GM21367 (cell line): ENCODE data around the gene CDC42SE2.
"Not testable (repeated sequence)": the region's sequence is repeated elsewhere in the genome, so short reads cannot be mapped to it uniquely, and the experiment has no call there.

Source experiments
- ATAC-seq: cut with Tn5 transposase; IDR thresholded peaks from one replicate; pipeline ENCODE4 v1.9.1; 2021; ENCODE audit not compliant: unreplicated experiment

Gene CDC42SE2

DNA sequence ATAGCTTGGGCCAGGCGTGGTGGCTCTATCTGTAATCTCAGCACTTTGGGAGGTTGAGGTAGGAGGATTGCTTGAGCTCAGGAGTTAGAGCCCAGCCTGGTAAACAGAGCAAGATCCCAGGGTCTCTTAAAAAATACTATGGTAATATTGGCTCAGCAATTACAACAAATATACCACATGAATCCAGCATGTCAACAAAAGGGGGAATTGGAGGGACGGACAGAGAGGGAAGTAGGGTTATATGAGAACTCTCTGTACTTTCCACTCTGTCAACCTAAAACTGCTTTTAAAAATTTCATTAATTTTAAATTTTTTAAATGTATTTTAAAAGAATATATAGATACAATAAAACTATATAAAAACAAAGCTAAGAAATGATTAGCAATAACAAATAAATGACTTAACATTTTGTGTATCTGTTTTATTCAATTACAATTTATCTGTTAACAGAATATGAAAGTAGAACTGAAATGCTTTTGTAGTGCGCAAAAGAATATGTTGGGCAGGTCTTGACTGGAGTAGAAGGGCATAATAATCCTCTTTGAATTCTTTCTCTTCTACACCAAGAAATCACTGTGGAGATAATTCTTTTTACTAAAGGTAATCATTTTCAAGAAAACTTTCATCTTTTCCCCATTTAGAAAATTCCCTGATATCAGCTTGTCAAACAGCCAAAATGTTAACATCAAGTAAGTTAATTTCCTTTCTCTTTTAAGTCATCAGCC, 12.9 kb upstream of the CDC42SE2 start:
- no peak for ATAC-seq

DNA sequence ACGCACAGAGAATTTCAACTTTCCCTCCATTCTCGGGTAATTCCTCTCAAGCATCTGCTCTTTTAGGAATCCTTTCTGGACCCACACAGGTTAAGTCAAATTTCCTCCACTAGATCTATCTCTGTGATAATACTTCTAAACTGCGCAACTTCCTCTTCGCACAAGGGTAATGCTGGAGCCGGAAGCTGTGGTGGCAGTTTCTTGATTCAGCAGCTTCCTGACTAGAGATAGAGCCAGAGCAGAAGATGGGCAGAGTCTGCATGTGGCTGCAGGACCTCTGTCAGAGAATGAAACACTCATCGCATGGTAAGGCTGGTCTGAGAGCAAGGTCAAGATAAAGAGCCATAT, 11.1 kb upstream of the CDC42SE2 start:
- ATAC-seq: peak; percentile 82

DNA sequence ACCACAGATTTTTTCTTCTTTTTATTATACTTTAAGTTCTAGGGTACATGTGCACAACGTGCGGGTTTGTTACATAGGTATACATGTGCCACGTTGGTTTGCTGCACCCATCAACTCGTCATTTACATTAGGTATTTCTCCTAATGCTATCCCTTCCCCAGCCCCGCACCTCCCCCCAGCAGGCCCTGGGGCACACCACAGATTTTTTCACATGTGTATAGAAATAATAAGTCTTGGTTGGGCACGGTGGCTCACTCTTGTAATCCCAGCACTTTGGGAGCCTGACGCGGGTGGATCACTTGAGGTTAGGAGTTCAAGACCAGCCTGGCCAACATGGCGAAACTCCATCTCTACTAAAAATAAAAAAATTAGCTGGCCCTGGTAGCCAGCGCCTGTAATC, 9.8 kb upstream of the CDC42SE2 start:
- not testable (repeated sequence) for ATAC-seq

DNA sequence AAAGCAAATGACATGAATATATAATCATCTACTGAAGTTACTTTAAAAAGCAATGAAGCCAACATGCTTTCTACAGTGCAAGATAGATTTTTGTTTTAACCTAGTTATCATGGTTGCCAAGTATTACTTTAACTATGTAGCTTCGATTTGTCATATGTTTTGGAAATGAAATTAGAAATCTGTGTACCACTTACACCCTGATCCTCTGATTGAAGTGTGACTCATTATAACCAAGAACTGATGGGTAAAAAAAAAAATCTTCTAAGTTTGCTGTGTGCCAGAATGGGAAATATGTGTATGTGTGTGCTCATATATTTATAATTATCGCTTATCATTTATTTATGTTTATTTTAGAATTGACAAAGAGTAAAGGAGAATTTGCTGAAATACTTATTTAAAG, 9.1 kb upstream of the CDC42SE2 start:
- ATAC-seq: no peak

DNA sequence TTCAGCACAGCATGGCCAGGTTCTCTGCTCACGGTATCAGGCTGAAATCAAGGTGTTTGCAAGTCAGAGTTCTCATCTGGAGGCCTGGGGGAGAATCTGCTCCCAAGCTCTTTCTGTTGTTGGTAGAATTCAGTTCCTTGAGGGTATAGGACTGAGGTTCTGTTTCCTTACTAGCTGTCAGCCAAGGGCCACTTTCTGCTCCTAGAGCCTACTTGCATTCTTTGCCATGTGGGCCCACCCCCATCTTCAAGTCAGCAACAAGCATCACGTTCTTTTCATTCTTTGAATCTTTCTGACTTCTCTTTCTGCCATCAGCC, 7.4 kb upstream of the CDC42SE2 start:
- no peak for ATAC-seq

DNA sequence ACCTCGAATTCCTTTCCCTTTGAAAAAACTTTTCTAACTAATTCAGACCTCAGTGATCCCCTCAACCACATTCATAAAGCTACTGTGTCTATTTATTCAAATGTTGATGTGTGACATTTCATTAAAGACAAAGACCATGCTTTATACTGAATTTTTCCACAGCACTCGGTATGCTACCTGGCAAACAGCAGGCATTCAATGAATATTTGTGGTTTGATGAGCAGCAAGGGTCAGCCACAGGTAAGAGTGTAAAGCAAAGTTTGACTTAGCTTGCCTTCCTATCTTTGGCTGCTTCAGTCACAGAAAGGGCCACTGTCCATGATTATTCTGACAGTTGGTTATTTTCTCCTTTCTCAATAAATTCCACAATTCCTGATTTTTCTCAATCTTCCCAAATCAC, 5.1 kb upstream of the CDC42SE2 start:
- no peak for ATAC-seq

DNA sequence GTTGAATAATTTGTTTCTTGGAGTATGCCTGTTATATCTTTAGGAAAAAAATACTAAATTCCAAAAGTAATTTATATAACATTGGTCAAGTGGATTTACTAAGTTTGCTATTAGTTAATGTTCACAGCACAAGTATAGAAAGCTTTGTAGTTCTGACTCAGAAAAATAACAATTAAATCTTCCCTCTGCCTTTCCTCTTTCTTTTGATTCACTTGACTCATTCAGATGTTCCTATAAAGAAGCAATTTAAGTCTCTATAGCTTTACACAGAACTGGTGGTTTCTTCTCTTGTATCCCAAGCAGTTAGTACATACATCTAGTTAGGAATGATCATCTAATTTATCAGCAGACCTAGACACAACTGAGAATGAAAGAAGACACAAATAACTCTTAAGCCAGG, 4.5 kb upstream of the CDC42SE2 start:
- no peak for ATAC-seq

DNA sequence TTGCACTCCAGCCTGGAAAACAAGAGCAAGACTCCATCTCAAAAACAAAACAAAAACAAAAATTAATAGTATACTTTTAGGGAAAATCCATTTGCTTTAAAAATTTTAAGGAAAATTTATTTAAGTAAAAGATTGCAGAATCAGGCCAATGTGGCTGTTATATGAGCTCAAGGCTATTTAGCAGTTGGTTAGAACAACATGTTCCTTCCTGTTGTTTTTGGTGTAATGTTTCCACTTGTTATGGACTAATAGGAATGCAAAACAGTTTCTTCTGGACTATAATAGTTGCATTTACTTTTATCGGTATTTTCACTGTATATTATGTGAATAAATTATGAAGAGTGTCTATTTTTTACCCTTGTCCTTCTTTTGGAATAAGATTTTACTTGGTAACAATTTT, 3.0 kb upstream of the CDC42SE2 start:
- no peak for ATAC-seq

DNA sequence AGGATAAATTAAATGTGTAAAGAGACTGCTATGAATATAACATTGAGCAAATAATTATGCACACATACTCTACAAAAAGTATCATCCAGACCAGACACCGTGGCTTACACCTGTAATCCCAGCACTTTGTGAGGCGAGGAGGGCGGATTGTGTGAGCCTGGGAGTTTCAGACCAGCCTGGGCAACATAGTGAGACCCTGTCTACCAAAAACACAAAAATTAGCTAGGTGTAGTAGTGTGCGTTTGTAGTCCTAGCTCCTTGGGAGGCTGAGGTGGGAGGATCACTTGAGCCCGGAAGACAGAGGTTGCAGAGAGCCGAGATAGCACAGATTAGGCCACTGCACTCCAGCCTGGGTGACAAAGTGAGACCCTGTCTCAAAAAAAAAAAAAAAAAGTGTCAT, 2.4 kb upstream of the CDC42SE2 start:
- ATAC-seq: no peak

DNA sequence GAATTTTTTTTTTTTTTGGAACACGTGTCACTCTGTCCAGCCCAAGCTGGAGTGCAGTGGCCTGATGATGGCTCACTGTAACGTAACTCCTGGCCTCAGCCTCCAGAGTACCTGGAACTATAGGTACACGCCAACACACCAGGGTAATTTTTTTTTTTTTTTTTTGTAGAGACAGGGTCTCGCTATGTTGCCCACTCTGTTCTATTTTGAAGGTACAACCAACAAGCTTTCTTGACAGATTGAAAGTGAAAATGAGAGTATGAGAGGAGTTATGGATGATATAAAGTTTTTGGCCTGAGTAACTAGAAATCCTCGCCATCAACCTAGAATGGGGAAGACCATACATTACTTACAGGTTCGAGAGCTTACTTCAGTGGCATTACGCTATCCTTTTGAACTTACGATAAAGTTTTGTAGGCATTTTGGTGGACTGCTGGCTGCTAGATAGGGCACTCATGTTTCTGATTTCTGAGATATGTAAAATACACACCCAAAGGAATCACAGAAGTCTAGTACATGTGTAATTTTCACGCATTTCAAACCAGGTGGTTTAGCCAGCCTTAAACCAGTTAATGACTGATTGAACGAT, 806 bp upstream of the CDC42SE2 start:
- peak; percentile 1 for ATAC-seq

DNA sequence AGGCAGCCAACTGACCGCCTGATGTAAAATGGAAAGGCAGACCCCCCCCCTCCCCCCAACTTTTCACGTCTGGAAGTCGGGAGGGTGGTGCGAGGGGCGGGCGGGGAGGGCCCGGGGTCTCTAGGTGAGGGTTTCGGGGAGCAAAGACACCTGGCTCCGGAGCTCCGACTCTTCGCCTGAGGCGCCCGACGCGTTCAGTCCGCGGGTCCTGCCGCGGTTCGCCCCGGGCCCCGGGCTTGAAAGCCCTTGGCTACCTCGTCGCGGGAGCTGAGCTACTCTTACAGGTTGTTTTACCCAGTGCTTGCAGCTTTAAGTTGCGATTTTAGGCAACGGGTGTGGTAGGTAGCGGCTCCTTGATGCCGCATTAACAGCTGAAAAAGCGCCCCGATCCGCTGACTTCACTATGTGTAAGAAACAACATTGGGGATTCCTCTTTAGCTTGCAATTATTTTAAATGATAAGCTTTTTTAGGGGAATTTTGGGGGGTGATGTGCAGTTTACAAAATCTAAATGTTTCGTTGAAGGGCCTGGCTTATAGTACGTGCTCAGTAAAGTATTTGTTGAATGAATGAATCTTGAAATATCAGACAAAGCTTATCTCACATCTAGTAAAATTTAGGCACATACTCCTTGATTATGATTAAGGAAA, 722 bp downstream of the CDC42SE2 start:
- no peak for ATAC-seq

DNA sequence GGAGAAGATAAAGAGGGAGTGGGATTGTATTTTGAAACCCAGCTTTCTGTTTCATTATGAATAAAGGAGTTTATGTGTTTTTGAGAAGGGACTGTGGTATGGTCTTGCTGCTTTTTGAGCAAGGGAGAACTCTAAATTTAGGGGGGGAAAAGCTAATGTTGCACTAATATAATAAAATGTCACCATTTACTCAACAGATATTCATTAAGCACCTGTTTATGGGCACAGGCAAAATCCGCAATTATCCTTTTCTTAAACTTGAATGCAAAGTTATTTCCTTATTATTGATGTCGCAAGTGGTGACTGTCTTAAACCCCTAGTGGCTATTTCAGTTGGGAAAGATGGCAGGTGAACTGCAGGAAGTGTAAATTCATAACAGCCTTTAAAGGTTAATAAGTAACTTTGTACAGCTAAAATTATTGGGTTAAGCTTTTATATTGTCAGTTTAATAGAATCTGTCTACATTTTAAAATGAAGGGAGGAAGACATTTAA, 1.5 kb downstream of the CDC42SE2 start:
- ATAC-seq: peak; percentile 24

DNA sequence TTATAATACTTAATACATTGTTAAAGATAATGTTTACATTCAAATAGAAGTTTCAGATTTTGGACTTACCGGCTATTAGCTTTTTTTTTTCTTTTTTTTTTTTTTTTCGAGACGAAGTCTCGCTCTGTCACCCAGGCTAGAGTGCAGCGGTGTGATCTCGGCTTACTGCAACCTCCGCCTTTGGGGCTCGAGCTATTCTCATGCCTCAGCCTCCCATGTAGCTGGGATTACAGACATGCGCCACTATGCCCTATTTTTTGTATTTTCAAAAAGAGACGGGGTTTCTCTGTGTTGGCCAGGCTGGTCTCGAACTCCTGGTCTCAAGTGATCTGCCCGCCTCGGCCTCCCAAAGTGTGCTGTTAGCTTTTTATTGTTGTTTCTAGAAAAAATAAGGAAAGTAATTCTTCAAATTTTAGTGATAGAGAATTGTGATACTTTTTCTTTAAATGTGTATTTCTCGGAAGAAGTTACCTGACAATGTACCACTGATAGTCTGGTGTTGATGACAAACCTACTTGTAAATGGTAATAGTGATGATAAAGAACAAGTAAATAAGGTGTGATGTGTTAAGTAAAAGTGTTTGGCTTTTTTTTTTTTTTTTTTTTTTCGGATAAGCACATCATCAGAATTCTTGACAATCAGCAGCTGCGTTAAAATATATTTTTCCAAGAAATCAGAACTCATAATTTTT, 2.7 kb downstream of the CDC42SE2 start:
- no peak for ATAC-seq

DNA sequence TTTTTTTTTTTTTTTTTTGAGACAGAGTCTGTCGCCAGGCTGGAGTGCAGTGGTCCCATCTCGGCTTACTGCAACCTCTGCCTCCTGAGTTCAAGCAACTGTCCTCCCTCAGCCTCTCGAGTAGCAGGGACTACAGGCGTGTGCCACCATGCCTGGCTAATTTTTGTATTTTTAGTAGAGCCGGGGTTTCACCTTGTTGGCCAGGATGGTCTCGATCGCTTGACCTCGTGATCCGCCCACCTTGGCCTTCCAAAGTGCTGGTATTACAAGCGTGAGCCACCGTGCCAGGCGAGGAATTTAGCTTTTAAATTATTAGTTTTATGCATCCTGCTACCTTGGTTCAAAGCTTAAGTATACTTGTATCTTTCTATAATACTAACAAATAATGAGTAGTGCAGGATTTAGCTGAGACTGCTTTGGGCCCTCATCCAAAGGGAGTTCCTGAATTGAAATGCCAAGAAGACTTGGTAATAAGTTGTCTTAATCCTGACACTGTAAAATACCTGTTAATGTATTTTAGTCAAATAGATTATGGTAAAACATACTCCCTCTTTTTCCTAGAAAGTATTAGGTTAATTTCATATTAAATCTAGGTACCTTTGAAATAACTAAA, 5.0 kb downstream of the CDC42SE2 start:
- no peak for ATAC-seq

DNA sequence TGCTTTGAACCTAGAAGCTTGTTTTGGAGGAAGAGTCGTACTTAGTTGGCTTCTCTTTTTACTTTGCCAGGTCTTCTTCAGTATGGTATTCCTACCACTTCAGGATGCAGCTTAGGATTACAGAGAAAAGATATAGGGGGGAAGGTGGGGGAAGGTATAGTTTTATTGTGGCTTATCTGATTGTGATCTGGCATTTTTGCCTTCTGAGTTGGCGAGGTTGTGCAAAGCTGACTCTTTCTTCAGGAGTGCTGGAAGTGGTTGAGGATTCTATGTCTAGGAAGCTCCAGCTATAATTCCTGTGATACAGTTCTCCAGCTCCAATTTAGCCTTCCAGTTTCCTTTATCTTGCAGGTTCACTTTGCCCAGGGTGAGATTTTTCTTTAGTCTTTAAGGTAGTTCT, 7.0 kb downstream of the CDC42SE2 start:
- ATAC-seq: no peak

DNA sequence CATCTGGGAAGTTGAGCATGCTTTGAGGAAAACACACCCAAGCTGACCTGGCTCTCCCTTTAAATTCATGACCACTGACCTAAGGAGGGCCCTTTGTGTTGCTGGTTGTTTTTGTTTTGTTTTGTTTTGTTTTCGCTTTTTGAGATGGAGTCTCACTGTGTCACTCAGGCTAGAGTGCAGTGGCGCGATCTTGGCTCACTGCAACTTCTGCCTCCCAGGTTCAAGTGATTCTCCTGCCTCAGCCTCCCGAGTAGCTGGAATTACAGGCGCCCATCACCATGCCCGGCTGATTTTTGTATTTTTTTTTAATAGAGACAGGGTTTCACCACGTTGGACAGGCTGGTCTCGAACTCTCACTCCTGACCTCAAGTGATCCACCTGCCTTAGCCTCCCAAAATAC, 8.0 kb downstream of the CDC42SE2 start:
- ATAC-seq: not testable (repeated sequence)

DNA sequence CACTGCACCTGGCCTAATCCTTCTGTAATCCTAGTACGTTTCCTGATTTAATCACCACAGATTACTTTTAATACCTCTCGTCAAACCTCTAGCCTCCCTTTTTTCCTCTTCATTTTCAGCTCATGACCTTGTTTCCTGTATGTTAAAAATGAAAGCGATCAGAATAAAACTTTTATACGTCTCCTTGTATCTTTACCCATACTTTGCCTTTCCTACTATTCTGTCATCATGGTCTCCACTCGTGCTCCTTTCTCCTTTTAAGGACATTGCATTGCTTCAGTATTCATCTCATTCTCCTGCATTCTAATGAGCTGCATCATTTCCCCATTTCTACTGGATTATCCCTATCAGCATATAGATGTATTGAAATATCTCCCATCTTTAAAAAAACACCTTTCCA, 8.5 kb downstream of the CDC42SE2 start:
- ATAC-seq: no peak

DNA sequence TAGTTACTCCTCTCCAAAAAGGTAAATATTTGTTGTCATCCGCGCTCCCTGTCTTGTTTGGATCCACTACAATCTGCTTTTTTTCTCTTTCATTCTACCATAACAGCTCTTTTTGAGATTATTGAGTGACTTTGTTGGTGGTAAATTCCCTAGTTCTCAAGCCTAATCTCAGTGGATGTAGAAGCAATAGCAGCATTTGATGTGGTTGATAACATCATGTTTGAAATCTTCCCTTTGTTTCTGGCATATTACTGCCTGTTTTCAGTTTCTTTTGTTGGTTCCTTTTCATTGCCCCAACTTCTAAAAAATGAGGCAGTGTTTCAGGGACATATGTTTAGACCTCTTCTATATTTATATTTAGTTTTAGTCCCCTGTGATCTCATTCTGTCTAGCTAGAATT, 8.9 kb downstream of the CDC42SE2 start:
- ATAC-seq: no peak

DNA sequence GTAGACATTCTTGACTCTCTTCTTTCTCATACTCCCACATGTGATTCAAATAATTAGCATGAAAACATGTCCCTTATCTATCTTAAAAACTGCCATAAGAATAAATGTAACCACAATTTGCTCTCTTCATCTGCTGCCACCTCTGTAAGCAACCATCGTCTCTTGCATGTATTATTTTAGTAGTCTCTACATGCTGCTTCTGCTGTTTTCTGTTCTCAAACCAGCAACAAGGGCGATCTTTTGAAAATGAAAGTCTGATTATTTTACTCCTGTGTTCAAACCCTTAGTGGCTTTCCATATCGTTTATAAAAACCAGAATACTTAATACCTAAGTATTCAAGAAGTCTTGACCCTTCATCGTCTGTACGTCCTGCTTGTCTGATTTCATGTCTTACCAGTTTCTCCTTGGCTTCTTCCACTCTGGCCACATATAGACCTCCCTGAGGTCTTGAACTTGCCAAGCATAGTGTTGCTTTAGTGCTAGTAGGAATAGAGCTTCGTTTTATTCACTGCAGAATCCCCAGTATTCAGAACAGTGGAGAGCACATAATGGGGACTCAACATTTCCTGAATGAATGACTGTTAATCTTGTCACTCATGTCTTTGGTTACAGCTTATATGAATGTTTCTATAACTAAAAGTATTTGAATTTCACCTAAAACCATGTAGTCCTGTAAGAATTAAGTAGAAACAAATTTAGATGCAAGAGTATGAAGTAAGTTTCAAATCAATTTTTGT, 10.6 kb downstream of the CDC42SE2 start:
- ATAC-seq: no peak

DNA sequence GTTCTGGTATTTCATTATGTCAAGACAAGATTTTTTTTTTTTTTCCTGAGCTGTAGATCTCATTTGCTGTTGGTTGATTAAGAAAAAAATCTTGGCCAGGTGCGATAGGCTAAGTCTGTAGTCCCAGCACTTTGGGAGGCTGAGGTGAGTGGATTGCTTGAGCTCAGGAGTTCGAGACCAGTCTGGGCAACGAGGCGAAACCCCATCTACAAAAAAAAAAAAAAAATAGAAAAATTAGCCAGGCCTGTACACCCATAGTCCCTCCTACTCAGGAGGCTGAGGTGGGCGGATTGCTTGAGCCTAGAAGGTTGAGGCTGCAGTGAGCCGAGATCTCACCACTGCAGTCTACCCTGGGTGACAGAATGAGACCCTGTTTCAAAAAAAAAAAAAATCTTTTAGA, 12.2 kb downstream of the CDC42SE2 start:
- ATAC-seq: no peak

DNA sequence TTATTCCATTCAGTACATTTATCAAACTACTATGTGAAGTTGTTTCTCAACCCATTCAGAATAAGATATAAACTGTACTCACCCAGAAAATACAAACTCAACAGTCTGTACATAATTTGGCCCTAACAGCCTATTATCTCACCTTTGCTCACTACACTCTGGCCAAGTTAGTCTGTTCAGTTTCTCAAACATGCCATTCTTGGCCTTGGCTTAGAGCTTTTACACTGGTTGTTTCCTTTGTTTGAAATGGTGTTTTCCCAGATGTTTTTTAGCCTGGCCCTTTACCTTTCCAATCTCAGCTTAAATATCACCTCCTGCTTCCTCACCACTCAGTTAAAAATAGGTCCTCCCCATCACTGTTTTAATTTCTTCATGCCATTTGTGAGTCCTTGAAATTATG, 13.6 kb downstream of the CDC42SE2 start:
- ATAC-seq: no peak
